Endothelial cell of umbilical vein (primary cell): ENCODE data around the gene TRAF3. TPM values are rescaled to one million over a fixed set of nuclear protein-coding genes. Genes with fewer than 3 reads are reported as not detected.

ENCODE experiments used
- BruUV-seq: library from RNA; stranded (reverse); fragments of 400-500 nt; replicated peaks from 2 replicates; lab custom pipeline; 2021; lab: Mats Ljungman, UMichigan
- CTCF ChIA-PET: fragments of 300-600, 350-600 bp; sonication (Branson Sonifier 250); formaldehyde crosslinking; loops from one replicate; lab custom pipeline; 2021; ENCODE audit warnings: antibody characterized with exemption, inconsistent platforms; lab: Charles Lee
- POLR2A ChIA-PET: fragments of 300-600, 350-600 bp; sonication (Branson Sonifier 250); formaldehyde crosslinking; loops from one replicate; lab custom pipeline; 2021; ENCODE audit warnings: antibody characterized with exemption, inconsistent platforms; lab: Charles Lee
- DNase-seq: peaks from one replicate; pipeline ENCODE4 v3.0.0-alpha.2; 2011; ENCODE audit warnings: low read depth, low spot score
- FAIRE-seq: peaks from 2 replicates; lab custom pipeline; 2011; peaks lifted over from hg19 to GRCh38; lab: Jason Lieb, UNC
- H2AFZ ChIP-seq: 2 replicates; pipeline ENCODE4 v1.6.0; 2012; ENCODE audit warnings: low read depth, low read length, control low read depth, inconsistent platforms
- H3K27ac ChIP-seq: 2 replicates; pipeline ENCODE4 v1.5.1; 2011; ENCODE audit warnings: low read depth, mild to moderate bottlenecking, control low read depth, low read length, moderate library complexity; ENCODE audit not compliant: insufficient read depth
- H3K27me3 ChIP-seq, 2 experiments: 2 replicates each; pipeline versions ENCODE4 v1.6.0 to v1.6.1; 2011; ENCODE audit warnings: low read length in 2 of 2, mixed read lengths in 1 of 2; ENCODE audit not compliant: control insufficient read depth in 2 of 2, insufficient read depth in 2 of 2
- H3K36me3 ChIP-seq, 2 experiments: 2 replicates in 1 of 2; 3 replicates in 1 of 2; pipeline ENCODE4 v1.5.1; 2011; ENCODE audit warnings: low read length in 2 of 2, mild to moderate bottlenecking in 1 of 2, moderate library complexity in 1 of 2; ENCODE audit not compliant: control insufficient read depth in 2 of 2, insufficient read depth in 2 of 2; ENCODE audit errors: extremely low read depth in 1 of 2
- H3K4me1 ChIP-seq: 3 replicates; pipeline ENCODE4 v1.5.1; 2011; ENCODE audit warnings: mild to moderate bottlenecking, low read length; ENCODE audit not compliant: control insufficient read depth, insufficient read depth; ENCODE audit errors: extremely low read depth
- H3K4me2 ChIP-seq: 2 replicates; pipeline ENCODE4 v1.6.1; 2011; ENCODE audit warnings: low read length, control low read depth, mixed read lengths; ENCODE audit not compliant: insufficient read depth
- H3K4me3 ChIP-seq, 3 experiments: fragments of 200-600 bp in 1 of 3; sonication (generic), shearing (Covaris generic) in 1 of 3; replicated peaks in 1 of 3; 2 replicates each; pipeline ENCODE4 v1.5.1; 2011 to 2016; ENCODE audit warnings: control low read depth in 3 of 3, low read length in 3 of 3, mild to moderate bottlenecking in 2 of 3, inconsistent platforms in 1 of 3, low read depth in 1 of 3, moderate library complexity in 1 of 3; ENCODE audit not compliant: insufficient read depth in 1 of 3
- H3K79me2 ChIP-seq: 2 replicates; pipeline ENCODE4 v1.6.0; 2012; ENCODE audit warnings: low read length, inconsistent platforms; ENCODE audit not compliant: control insufficient read depth, insufficient read depth
- H3K9ac ChIP-seq: replicated peaks from 2 replicates; pipeline ENCODE3; 2011; ENCODE audit warnings: low read length, control low read depth; ENCODE audit not compliant: insufficient read depth; ENCODE audit errors: extremely low read depth
- H3K9me1 ChIP-seq: replicated peaks from 3 replicates; pipeline ENCODE4 v1.6.0; 2011; ENCODE audit warnings: mild to moderate bottlenecking, low read length; ENCODE audit not compliant: control insufficient read depth, insufficient read depth; ENCODE audit errors: extremely low read depth
- H3K9me3 ChIP-seq: replicated peaks from 2 replicates; pipeline ENCODE4 v1.5.1; 2012; ENCODE audit warnings: low read length, inconsistent platforms; ENCODE audit not compliant: control insufficient read depth, insufficient read depth
- H4K20me1 ChIP-seq: replicated peaks from 2 replicates; pipeline ENCODE3; 2011; ENCODE audit warnings: mild to moderate bottlenecking, low read length; ENCODE audit not compliant: control insufficient read depth, insufficient read depth; ENCODE audit errors: extremely low read depth
- CTCF ChIP-seq, 2 donors: IDR thresholded peaks; 1 replicate in 1 of 2; 2 replicates in 1 of 2; pipeline ENCODE4 v1.5.1; 2011; ENCODE audit warnings: low read length in 2 of 2, mild to moderate bottlenecking in 2 of 2, moderate library complexity in 2 of 2, control low read depth in 1 of 2, inconsistent platforms in 1 of 2, low read depth in 1 of 2; ENCODE audit not compliant: insufficient read depth in 1 of 2; ENCODE audit errors: extremely low read depth in 1 of 2
- EZH2 ChIP-seq: IDR thresholded peaks from 2 replicates; pipeline ENCODE4 v1.6.1; 2012; ENCODE audit warnings: borderline replicate concordance, low read depth, mild to moderate bottlenecking, moderate library complexity, low read length, inconsistent platforms; ENCODE audit not compliant: severe bottlenecking
- FOS ChIP-seq: IDR thresholded peaks from 2 replicates; pipeline ENCODE4 v1.6.1; 2011; ENCODE audit warnings: mild to moderate bottlenecking, low read length, moderate library complexity, borderline replicate concordance; ENCODE audit not compliant: insufficient read depth
- GATA2 ChIP-seq: IDR thresholded peaks from 2 replicates; pipeline ENCODE4 v1.7.0; 2011; ENCODE audit warnings: low read depth, mild to moderate bottlenecking, moderate library complexity, mixed read lengths, low read length; ENCODE audit not compliant: insufficient read length, insufficient read depth
- JUN ChIP-seq: IDR thresholded peaks from 2 replicates; pipeline ENCODE4 v1.6.1; 2011; ENCODE audit warnings: borderline replicate concordance, low read depth; ENCODE audit not compliant: insufficient read length, insufficient read depth
- MAX ChIP-seq: IDR thresholded peaks from 2 replicates; pipeline ENCODE4 v1.6.1; 2011; ENCODE audit not compliant: insufficient read depth, insufficient read length
- MYC ChIP-seq: IDR thresholded peaks from one replicate; pipeline ENCODE4 v1.6.1; 2011; ENCODE audit warnings: mild to moderate bottlenecking, low read depth, low read length
- POLR2A ChIP-seq: IDR thresholded peaks from 2 replicates; pipeline ENCODE4 v1.6.1; 2012; ENCODE audit warnings: low read depth, mild to moderate bottlenecking, control low read depth, low read length
- POLR2AphosphoS5 ChIP-seq: IDR thresholded peaks from 2 replicates; pipeline ENCODE4 v1.6.1; 2012; ENCODE audit warnings: low read depth, mild to moderate bottlenecking, control low read depth, low read length, moderate library complexity; ENCODE audit not compliant: insufficient read depth
- dilution Hi-C: fragments of 300-500 bp; cut with MboI; formaldehyde crosslinking; loops from one replicate; pipeline ENCODE4 v1.15.0; 2019; ENCODE audit warnings: low sequenced_read_pairs; ENCODE audit not compliant: extremely low pct_ligation_motif_present
- intact Hi-C: fragments of 100-400 bp; cut with micrococcal nuclease; formaldehyde crosslinking; loops from one replicate; pipeline ENCODE4 v1.10.0; 2022
- polyA plus RNA-seq, 4 experiments: library from polyadenylated mRNA; depleted of rRNA in 3 of 4; stranded (reverse) in 3 of 4; unstranded in 1 of 4; fragments of >200 nt; gene quantifications; 2 replicates each; pipeline versions ENCODE4 v1.2.1 to v1.2.3, GENCODE V29; 2011 to 2012; ENCODE audit warnings: missing spikeins in 1 of 4
- total RNA-seq: library from RNA; stranded (reverse); gene quantifications from 2 replicates; pipeline ENCODE4 v1.2.3, GENCODE V29; 2021

TRAF3 gene
- total and polyA plus RNA-seq, 2 donors (not counting 3 experiments of a cell fraction or from before 2014, with no cell fraction given) = 14.4 to 27.6 TPM

GRCh38 chr14:102930138-102930752 lies 153.0 kb downstream of the TRAF3 start:
- Histone ChIP-seq H3K9ac (no peak overlapping the region), H3K9me1 (no peaks in the 10 kb centered on the region), H3K4me2 (no peak overlapping the region), H3K4me1 (peaks cover 13% of the 10 kb centered on the region), H2AFZ (no peak overlapping the region), H3K9me3 (no peaks in the 10 kb centered on the region), H3K79me2 (no peaks in the 10 kb centered on the region), H3K27ac (no peak overlapping the region), H3K27me3 (peaks cover 25 to 41% of the 10 kb centered on the region in 2 experiments), H3K4me3 (no peak overlapping the region), H4K20me1 (no peaks in the 10 kb centered on the region), H3K36me3 (peaks cover 3 to 11% of the 10 kb centered on the region in 2 experiments)
- dilution Hi-C loops (no loop called here), intact Hi-C loops (no loop called here)
- no TSS peak for BruUV-seq
- TF ChIP-seq FOS (no peak), EZH2 (peak; percentile 11), POLR2AphosphoS5 (no peak)
- ChIA-PET CTCF (interaction anchor here (1.2 to 3.1 kb wide), 2 partner anchors 157 to 236 kb away, joined by 4 to 29 read pairs; no protein-coding TSS in a partner anchor), POLR2A (no interaction called here)
- FAIRE-seq = no peak
- DNase-seq = no peak

GRCh38 chr14:102930753-102931579 lies 153.7 kb downstream of the TRAF3 start:
- no peak overlapping the region for H3K27ac ChIP-seq
- intact Hi-C loops (no loop called here), dilution Hi-C loops (no loop called here)
- no peak overlapping the region for H2AFZ ChIP-seq
- peak; percentile 18 for FAIRE-seq
- H3K4me3 ChIP-seq = no peak overlapping the region
- H3K4me2 ChIP-seq = no peak overlapping the region
- H3K79me2 ChIP-seq = no peaks in the 10 kb centered on the region
- TF ChIP-seq MYC = no peak
- TF ChIP-seq JUN = no peak
- TF ChIP-seq POLR2AphosphoS5 = no peak
- no peak for TF ChIP-seq GATA2
- TF ChIP-seq FOS = no peak
- no peak for TF ChIP-seq CTCF (IDR thresholded peaks at IDR 0.05; ENCODE audit: extremely low read depth in 1 of 2, insufficient read depth in 1 of 2, low read depth in 1 of 2, low read length in 2 of 2)
- TF ChIP-seq MAX = no peak
- TF ChIP-seq POLR2A = no peak
- no peak for TF ChIP-seq EZH2
- peaks cover 3 to 11% of the 10 kb centered on the region in 2 experiments for H3K36me3 ChIP-seq
- POLR2A ChIA-PET = no interaction called here
- no peaks in the 10 kb centered on the region for H3K9me1 ChIP-seq
- no TSS peak for BruUV-seq
- H3K9ac ChIP-seq = no peak overlapping the region
- no peak for DNase-seq
- CTCF ChIA-PET = interaction anchor here (1.2 to 3.1 kb wide), 2 partner anchors 158 to 236 kb away, joined by 4 to 29 read pairs; no protein-coding TSS in a partner anchor
- H3K9me3 ChIP-seq = no peaks in the 10 kb centered on the region
- no peaks in the 10 kb centered on the region for H4K20me1 ChIP-seq
- H3K4me1 ChIP-seq = peaks cover 13% of the 10 kb centered on the region
- H3K27me3 ChIP-seq = peaks cover 23 to 38% of the 10 kb centered on the region in 2 experiments
